Measurements from ENCODE around the gene PUM1.

The PUM1 gene

GRCh38 chr1:31072304-31072746 is 6.8 kb upstream of the PUM1 start:
- no CpG with 5 or more reads among the region's 4 CpGs for WGBS (ENCODE audit: extremely low coverage, insufficient coverage, low lambda C conversion rate)
- peak; percentile 73 for DNase-seq

GRCh38 chr1:31069392-31069791 is 3.9 kb upstream of the PUM1 start:
- WGBS (ENCODE audit: extremely low coverage, insufficient coverage, low lambda C conversion rate) = no CpG with 5 or more reads among the region's 9 CpGs
- Histone ChIP-seq H3K9ac (ENCODE audit: low read length) (no peak overlapping the region), H3K4me3 (ENCODE audit: low read length) (no peak overlapping the region), H4K8ac (ENCODE audit: low read depth, low read length) (no peak overlapping the region), H2AK5ac (ENCODE audit: low read length) (no peak overlapping the region), H4K5ac (ENCODE audit: low read length) (no peak overlapping the region), H3K18ac (ENCODE audit: low read length) (no peak overlapping the region), H3K79me2 (ENCODE audit: control insufficient read depth, insufficient read depth, low read length) (peaks cover 7% of the 10 kb centered on the region), H3K27me3 (ENCODE audit: insufficient read depth, low read length, poor library complexity) (no peaks in the 10 kb centered on the region), H3K79me1 (ENCODE audit: low read length) (no peaks in the 10 kb centered on the region), H2BK5ac (ENCODE audit: low read length) (no peak overlapping the region), H3K4ac (ENCODE audit: low read depth, low read length) (no peak overlapping the region), H3K56ac (ENCODE audit: low read length) (no peak overlapping the region), H3K4me1 (ENCODE audit: control insufficient read depth, low read depth, low read length) (no peaks in the 10 kb centered on the region), H3K23ac (ENCODE audit: low read length) (no peak overlapping the region), H2BK120ac (ENCODE audit: low read depth, low read length) (no peak overlapping the region), H3K27ac (ENCODE audit: low read depth, low read length) (no peak overlapping the region), H3K4me2 (ENCODE audit: low read length) (no peak overlapping the region), H3K36me3 (ENCODE audit: control insufficient read depth, insufficient read depth, low read length) (no peaks in the 10 kb centered on the region), H2BK15ac (replicated peaks; ENCODE audit: low read depth) (no peak overlapping the region)
- DNase-seq = no peak

More at GRCh38 chr1:31072304-31072746, 6.8 kb upstream of the PUM1 start:
- Histone ChIP-seq H3K4me3 (ENCODE audit: low read length) (no peak overlapping the region), H3K23ac (ENCODE audit: low read length) (no peak overlapping the region), H2BK120ac (ENCODE audit: low read depth, low read length) (no peak overlapping the region), H3K4me2 (ENCODE audit: low read length) (no peak overlapping the region), H4K8ac (ENCODE audit: low read depth, low read length) (no peak overlapping the region), H3K4me1 (ENCODE audit: control insufficient read depth, low read depth, low read length) (no peaks in the 10 kb centered on the region), H3K79me2 (ENCODE audit: control insufficient read depth, insufficient read depth, low read length) (no peaks in the 10 kb centered on the region), H3K18ac (ENCODE audit: low read length) (no peak overlapping the region), H2BK15ac (replicated peaks; ENCODE audit: low read depth) (no peak overlapping the region), H3K27ac (ENCODE audit: low read depth, low read length) (no peak overlapping the region), H4K5ac (ENCODE audit: low read length) (no peak overlapping the region), H2AK5ac (ENCODE audit: low read length) (no peak overlapping the region), H2BK5ac (ENCODE audit: low read length) (no peak overlapping the region), H3K36me3 (ENCODE audit: control insufficient read depth, insufficient read depth, low read length) (no peaks in the 10 kb centered on the region), H3K56ac (ENCODE audit: low read length) (no peak overlapping the region), H3K9ac (ENCODE audit: low read length) (no peak overlapping the region), H3K27me3 (ENCODE audit: insufficient read depth, low read length, poor library complexity) (no peaks in the 10 kb centered on the region), H3K79me1 (ENCODE audit: low read length) (no peaks in the 10 kb centered on the region), H3K4ac (ENCODE audit: low read depth, low read length) (no peak overlapping the region)

- H2BK15ac ChIP-seq (replicated peaks; ENCODE audit: low read depth) = no peak overlapping the region
- peak overlapping the region; percentile 72 for H3K23ac ChIP-seq (ENCODE audit: low read length)
- H3K4ac ChIP-seq (ENCODE audit: low read depth, low read length) = peak overlapping the region; percentile 100
- peaks cover 4% of the 10 kb centered on the region for H3K4me1 ChIP-seq (ENCODE audit: control insufficient read depth, low read depth, low read length)
- peak overlapping the region; percentile 100 for H3K9ac ChIP-seq (ENCODE audit: low read length)
- peak overlapping the region; percentile 65 for H2BK120ac ChIP-seq (ENCODE audit: low read depth, low read length)
- peak overlapping the region; percentile 98 for H2AK5ac ChIP-seq (ENCODE audit: low read length)
- no peaks in the 10 kb centered on the region for H3K36me3 ChIP-seq (ENCODE audit: control insufficient read depth, insufficient read depth, low read length)
- no CpG with 5 or more reads among the region's 19 CpGs for WGBS (ENCODE audit: extremely low coverage, insufficient coverage, low lambda C conversion rate)
- peak overlapping the region; percentile 81 for H4K8ac ChIP-seq (ENCODE audit: low read depth, low read length)
- peak; percentile 48 for DNase-seq
- H3K18ac ChIP-seq (ENCODE audit: low read length) = peak overlapping the region; percentile 100
- H3K4me3 ChIP-seq (ENCODE audit: low read length) = peak overlapping the region; percentile 100
- H4K5ac ChIP-seq (ENCODE audit: low read length) = peak overlapping the region; percentile 97
- peak overlapping the region; percentile 91 for H2BK5ac ChIP-seq (ENCODE audit: low read length)
- peaks cover 52% of the 10 kb centered on the region for H3K79me2 ChIP-seq (ENCODE audit: control insufficient read depth, insufficient read depth, low read length)
- H3K4me2 ChIP-seq (ENCODE audit: low read length) = peak overlapping the region; percentile 52
- no peaks in the 10 kb centered on the region for H3K79me1 ChIP-seq (ENCODE audit: low read length)
- peak overlapping the region; percentile 99 for H3K56ac ChIP-seq (ENCODE audit: low read length)
- H3K27ac ChIP-seq (ENCODE audit: low read depth, low read length) = peak overlapping the region; percentile 100
- no peaks in the 10 kb centered on the region for H3K27me3 ChIP-seq (ENCODE audit: insufficient read depth, low read length, poor library complexity)
These were observed 703 bp downstream of the PUM1 start for GRCh38 chr1:31064718-31065309.

- H2AK5ac ChIP-seq (ENCODE audit: low read length) = no peak overlapping the region
- H3K56ac ChIP-seq (ENCODE audit: low read length) = peak overlapping the region; percentile 99
- peaks cover 58% of the 10 kb centered on the region for H3K79me2 ChIP-seq (ENCODE audit: control insufficient read depth, insufficient read depth, low read length)
- no peak overlapping the region for H4K5ac ChIP-seq (ENCODE audit: low read length)
- H3K4me2 ChIP-seq (ENCODE audit: low read length) = peak overlapping the region; percentile 9
- no peaks in the 10 kb centered on the region for H3K27me3 ChIP-seq (ENCODE audit: insufficient read depth, low read length, poor library complexity)
- no peaks in the 10 kb centered on the region for H3K79me1 ChIP-seq (ENCODE audit: low read length)
- H2BK5ac ChIP-seq (ENCODE audit: low read length) = no peak overlapping the region
- peak overlapping the region; percentile 100 for H3K9ac ChIP-seq (ENCODE audit: low read length)
- no peak overlapping the region for H3K23ac ChIP-seq (ENCODE audit: low read length)
- no peaks in the 10 kb centered on the region for H3K36me3 ChIP-seq (ENCODE audit: control insufficient read depth, insufficient read depth, low read length)
- WGBS (ENCODE audit: extremely low coverage, insufficient coverage, low lambda C conversion rate) = no CpG with 5 or more reads among the region's 8 CpGs
- H3K4ac ChIP-seq (ENCODE audit: low read depth, low read length) = no peak overlapping the region
- H3K4me3 ChIP-seq (ENCODE audit: low read length) = peak overlapping the region; percentile 65
- H3K27ac ChIP-seq (ENCODE audit: low read depth, low read length) = no peak overlapping the region
- H2BK15ac ChIP-seq (replicated peaks; ENCODE audit: low read depth) = peak overlapping the region; percentile 74
- H3K18ac ChIP-seq (ENCODE audit: low read length) = peak overlapping the region; percentile 80
- H2BK120ac ChIP-seq (ENCODE audit: low read depth, low read length) = no peak overlapping the region
- no peak for DNase-seq
- no peak overlapping the region for H4K8ac ChIP-seq (ENCODE audit: low read depth, low read length)
- H3K4me1 ChIP-seq (ENCODE audit: control insufficient read depth, low read depth, low read length) = peaks cover 4% of the 10 kb centered on the region
These were observed 1.3 kb downstream of the PUM1 start for GRCh38 chr1:31064111-31064717.

- Histone ChIP-seq H4K5ac (ENCODE audit: low read length) (no peak overlapping the region), H3K27ac (ENCODE audit: low read depth, low read length) (peak overlapping the region; percentile 46), H3K4ac (ENCODE audit: low read depth, low read length) (no peak overlapping the region), H2BK120ac (ENCODE audit: low read depth, low read length) (no peak overlapping the region), H3K23ac (ENCODE audit: low read length) (no peak overlapping the region), H2AK5ac (ENCODE audit: low read length) (no peak overlapping the region), H3K36me3 (ENCODE audit: control insufficient read depth, insufficient read depth, low read length) (no peaks in the 10 kb centered on the region), H3K4me1 (ENCODE audit: control insufficient read depth, low read depth, low read length) (peaks cover 4% of the 10 kb centered on the region), H4K8ac (ENCODE audit: low read depth, low read length) (no peak overlapping the region), H3K18ac (ENCODE audit: low read length) (no peak overlapping the region), H3K79me1 (ENCODE audit: low read length) (no peaks in the 10 kb centered on the region), H3K4me2 (ENCODE audit: low read length) (peak overlapping the region; percentile 53), H3K9ac (ENCODE audit: low read length) (peak overlapping the region; percentile 100), H3K56ac (ENCODE audit: low read length) (peak overlapping the region; percentile 81), H3K27me3 (ENCODE audit: insufficient read depth, low read length, poor library complexity) (no peaks in the 10 kb centered on the region), H3K4me3 (ENCODE audit: low read length) (peak overlapping the region; percentile 65), H2BK15ac (replicated peaks; ENCODE audit: low read depth) (no peak overlapping the region), H3K79me2 (ENCODE audit: control insufficient read depth, insufficient read depth, low read length) (peaks cover 64% of the 10 kb centered on the region), H2BK5ac (ENCODE audit: low read length) (no peak overlapping the region)
- WGBS (ENCODE audit: extremely low coverage, insufficient coverage, low lambda C conversion rate) = no CpG with 5 or more reads among the region's 4 CpGs
- DNase-seq = peak; percentile 42
These were observed 1.9 kb downstream of the PUM1 start for GRCh38 chr1:31063631-31064030.
